ENCODE results near the gene SEPTIN8.

The SEPTIN8 gene

GRCh38 chr5:132777209-132778069 is at the start of gene SEPTIN8:
Gene SEPTIN8 (minus strand): TSS chr5:132777239. CDS start chr5:132777137, 102 bp downstream.
- DNase-seq (ENCODE audit: low read depth in 2 of 2, low spot score in 1 of 2): no peak

GRCh38 chr5:132826424-132827082 is 49.5 kb upstream of the SEPTIN8 start:
- DNase-seq (ENCODE audit: low read depth in 2 of 2, low spot score in 1 of 2): no peak

- DNase-seq (ENCODE audit: low read depth in 2 of 2, low spot score in 1 of 2): no peak
Observed at GRCh38 chr5:132825834-132826391, 48.9 kb upstream of the SEPTIN8 start.

- DNase-seq (ENCODE audit: low read depth in 2 of 2, low spot score in 1 of 2): no peak
Observed at GRCh38 chr5:132825033-132825833, 48.2 kb upstream of the SEPTIN8 start.

- no peak for DNase-seq (ENCODE audit: low read depth in 2 of 2, low spot score in 1 of 2)
Observed at GRCh38 chr5:132824426-132824825, 47.4 kb upstream of the SEPTIN8 start.

GRCh38 chr5:132823481-132824050 is 46.5 kb upstream of the SEPTIN8 start:
- DNase-seq (ENCODE audit: low read depth in 2 of 2, low spot score in 1 of 2): no peak

- DNase-seq (ENCODE audit: low read depth in 2 of 2, low spot score in 1 of 2): no peak
Observed at GRCh38 chr5:132822650-132823480, 45.8 kb upstream of the SEPTIN8 start.

GRCh38 chr5:132821791-132822190 is 44.8 kb upstream of the SEPTIN8 start:
- DNase-seq (ENCODE audit: low read depth in 2 of 2, low spot score in 1 of 2): no peak

GRCh38 chr5:132821350-132821749 is 44.3 kb upstream of the SEPTIN8 start:
- no peak for DNase-seq (ENCODE audit: low read depth in 2 of 2, low spot score in 1 of 2)

GRCh38 chr5:132820162-132820754 is 43.2 kb upstream of the SEPTIN8 start:
- DNase-seq (ENCODE audit: low read depth in 2 of 2, low spot score in 1 of 2): peak; percentile 79 to 88

- DNase-seq (ENCODE audit: low read depth in 2 of 2, low spot score in 1 of 2): no peak
Observed at GRCh38 chr5:132819468-132819867, 42.4 kb upstream of the SEPTIN8 start.

- DNase-seq (ENCODE audit: low read depth in 2 of 2, low spot score in 1 of 2): no peak
Observed at GRCh38 chr5:132817011-132817410, 40.0 kb upstream of the SEPTIN8 start.

GRCh38 chr5:132816554-132816953 is 39.5 kb upstream of the SEPTIN8 start:
- no peak for DNase-seq (ENCODE audit: low read depth in 2 of 2, low spot score in 1 of 2)

GRCh38 chr5:132816083-132816482 is 39.0 kb upstream of the SEPTIN8 start:
- DNase-seq (ENCODE audit: low read depth in 2 of 2, low spot score in 1 of 2): no peak

GRCh38 chr5:132815454-132815853 is 38.4 kb upstream of the SEPTIN8 start:
- DNase-seq (ENCODE audit: low read depth in 2 of 2, low spot score in 1 of 2): no peak

- DNase-seq (ENCODE audit: low read depth in 2 of 2, low spot score in 1 of 2): no peak
Observed at GRCh38 chr5:132814503-132815294, 37.7 kb upstream of the SEPTIN8 start.

GRCh38 chr5:132813599-132814502 is 36.8 kb upstream of the SEPTIN8 start:
- no peak for DNase-seq (ENCODE audit: low read depth in 2 of 2, low spot score in 1 of 2)

All from stimulated activated CD8-positive, alpha-beta memory T cell treated with anti-CD3 and anti-CD28 coated beads, Interleukin-4, amount 100 ng/mL, for 1 hour (primary cell).